MM.1S (cell line): ENCODE results near the gene ACCS.

Experiments used
- DNase-seq: peaks from one replicate; pipeline ENCODE4 v3.0.0-alpha.2; 2015
- H2AFZ ChIP-seq: fragments of 300-600 bp; sonication (generic); 2 replicates; pipeline ENCODE4 v1.6.0; 2016; ENCODE audit warnings: antibody characterized with exemption, low read length
- H3F3A ChIP-seq: fragments of 300-600 bp; sonication (generic); 2 replicates; pipeline ENCODE4 v1.6.1; 2016; ENCODE audit warnings: mild to moderate bottlenecking, antibody characterized with exemption, low read length, moderate library complexity, mixed read lengths; ENCODE audit not compliant: insufficient read depth
- H3K27ac ChIP-seq: fragments of 300-600 bp; sonication (generic); 2 replicates; pipeline ENCODE4 v1.5.1; 2016; ENCODE audit warnings: mild to moderate bottlenecking, low read length
- H3K27me3 ChIP-seq: fragments of 300-600 bp; sonication (generic); replicated peaks from 2 replicates; pipeline ENCODE4 v1.6.0; 2016; ENCODE audit warnings: low read length; ENCODE audit not compliant: insufficient read depth
- H3K36me3 ChIP-seq: fragments of 300-600 bp; sonication (generic); replicated peaks from 2 replicates; pipeline ENCODE4 v1.6.1; 2016; ENCODE audit warnings: mild to moderate bottlenecking, low read length, mixed read lengths; ENCODE audit not compliant: insufficient read depth
- H3K4me1 ChIP-seq: fragments of 300-600 bp; sonication (generic); 2 replicates; pipeline ENCODE4 v1.6.1; 2016; ENCODE audit warnings: low read length, mixed read lengths
- H3K4me2 ChIP-seq: fragments of 300-600 bp; sonication (generic); 2 replicates; pipeline ENCODE4 v1.6.0; 2016; ENCODE audit warnings: low read depth, low read length
- H3K4me3 ChIP-seq: fragments of 300-600 bp; sonication (generic); 2 replicates; pipeline ENCODE4 v1.5.1; 2016; ENCODE audit warnings: low read length, mixed read lengths
- H3K79me2 ChIP-seq: fragments of 300-600 bp; sonication (generic); 2 replicates; pipeline ENCODE4 v1.6.1; 2016; ENCODE audit warnings: mixed run types, low read length, mixed read lengths
- H3K9ac ChIP-seq: fragments of 300-600 bp; sonication (generic); 2 replicates; pipeline ENCODE4 v1.6.1; 2016; ENCODE audit warnings: low read length, mixed read lengths
- H3K9me2 ChIP-seq: fragments of 300-600 bp; sonication (generic); replicated peaks from 2 replicates; pipeline ENCODE4 v1.6.1; 2016; ENCODE audit warnings: mild to moderate bottlenecking, low read length, mixed read lengths; ENCODE audit not compliant: insufficient read depth
- H3K9me3 ChIP-seq: fragments of 300-600 bp; sonication (generic); replicated peaks from 2 replicates; pipeline ENCODE4 v1.6.1; 2016; ENCODE audit warnings: mild to moderate bottlenecking, low read length, mixed read lengths; ENCODE audit not compliant: insufficient read depth
- H4K20me1 ChIP-seq: fragments of 300-600 bp; sonication (generic); 2 replicates; pipeline ENCODE4 v1.6.1; 2016; ENCODE audit warnings: mild to moderate bottlenecking, low read length, moderate library complexity, mixed read lengths; ENCODE audit not compliant: insufficient read depth
- CTCF ChIP-seq: fragments of 300-600 bp; sonication (generic); IDR thresholded peaks from 2 replicates; pipeline ENCODE4 v1.5.1; 2016; ENCODE audit warnings: antibody characterized with exemption, low read length, mixed read lengths
- EZH2 ChIP-seq: fragments of 300-600 bp; sonication (generic); optimal IDR thresholded peaks from 2 replicates; pipeline ENCODE3; 2017; ENCODE audit warnings: low read depth, mild to moderate bottlenecking, antibody characterized with exemption, low read length, mixed read lengths
- EZH2phosphoT487 ChIP-seq: fragments of 300-600 bp; sonication (generic); IDR thresholded peaks from 2 replicates; pipeline ENCODE4 v1.6.1; 2018; ENCODE audit warnings: antibody characterized with exemption, low read length

The ACCS gene

GRCh38 chr11:44088377-44088776, 22.3 kb downstream of the ACCS start:
- no peaks in the 10 kb centered on the region for H4K20me1 ChIP-seq
- H3K9ac ChIP-seq = no peak overlapping the region
- H2AFZ ChIP-seq = no peak overlapping the region
- H3K27me3 ChIP-seq = no peaks in the 10 kb centered on the region
- H3K4me3 ChIP-seq = no peak overlapping the region
- no peak overlapping the region for H3K27ac ChIP-seq
- H3K36me3 ChIP-seq = no peaks in the 10 kb centered on the region
- H3K9me3 ChIP-seq = no peaks in the 10 kb centered on the region
- no peaks in the 10 kb centered on the region for H3F3A ChIP-seq
- H3K9me2 ChIP-seq = no peaks in the 10 kb centered on the region
- no peaks in the 10 kb centered on the region for H3K79me2 ChIP-seq
- H3K4me2 ChIP-seq = no peak overlapping the region
- no peak for DNase-seq
- TF ChIP-seq CTCF (no peak), EZH2phosphoT487 (no peak), EZH2 (no peak)
- H3K4me1 ChIP-seq = no peaks in the 10 kb centered on the region

GRCh38 chr11:44088871-44089270, 22.8 kb downstream of the ACCS start:
- no peaks in the 10 kb centered on the region for H3K79me2 ChIP-seq
- H2AFZ ChIP-seq = no peak overlapping the region
- H3K9ac ChIP-seq = no peak overlapping the region
- no peaks in the 10 kb centered on the region for H3K9me2 ChIP-seq
- H3K4me2 ChIP-seq = no peak overlapping the region
- H3K9me3 ChIP-seq = no peaks in the 10 kb centered on the region
- H3K27me3 ChIP-seq = no peaks in the 10 kb centered on the region
- no peaks in the 10 kb centered on the region for H3K4me1 ChIP-seq
- no peaks in the 10 kb centered on the region for H3K36me3 ChIP-seq
- H4K20me1 ChIP-seq = no peaks in the 10 kb centered on the region
- TF ChIP-seq CTCF (no peak), EZH2 (no peak), EZH2phosphoT487 (no peak)
- no peak overlapping the region for H3K4me3 ChIP-seq
- no peak for DNase-seq
- H3F3A ChIP-seq = no peaks in the 10 kb centered on the region
- H3K27ac ChIP-seq = no peak overlapping the region

- Histone ChIP-seq H3K9me2 (no peaks in the 10 kb centered on the region), H3K79me2 (no peaks in the 10 kb centered on the region), H3K9ac (no peak overlapping the region), H3K27ac (no peak overlapping the region), H2AFZ (no peak overlapping the region), H3K4me2 (no peak overlapping the region), H3K9me3 (no peaks in the 10 kb centered on the region), H3K27me3 (no peaks in the 10 kb centered on the region), H3F3A (no peaks in the 10 kb centered on the region), H4K20me1 (no peaks in the 10 kb centered on the region), H3K4me1 (0 out of 2 replicates have a peak, but pooled peaks cover 4% of the 10 kb centered on the region), H3K4me3 (no peak overlapping the region), H3K36me3 (no peaks in the 10 kb centered on the region)
- no peak for DNase-seq
- TF ChIP-seq CTCF (no peak), EZH2phosphoT487 (no peak), EZH2 (no peak)
These were observed 24.5 kb downstream of the ACCS start for GRCh38 chr11:44090539-44090938.
